SH-SY5Y (cell line): Measurements from ENCODE around the gene GALT.

Experiments
- GATA2 ChIP-seq: IDR thresholded peaks from 2 replicates; pipeline ENCODE4 v1.6.1; 2011; ENCODE audit warnings: mild to moderate bottlenecking, low read depth, low read length
- GATA3 ChIP-seq: IDR thresholded peaks from 2 replicates; pipeline ENCODE4 v1.6.1; 2011; ENCODE audit warnings: low read depth, mild to moderate bottlenecking, low read length, moderate library complexity

DNA sequence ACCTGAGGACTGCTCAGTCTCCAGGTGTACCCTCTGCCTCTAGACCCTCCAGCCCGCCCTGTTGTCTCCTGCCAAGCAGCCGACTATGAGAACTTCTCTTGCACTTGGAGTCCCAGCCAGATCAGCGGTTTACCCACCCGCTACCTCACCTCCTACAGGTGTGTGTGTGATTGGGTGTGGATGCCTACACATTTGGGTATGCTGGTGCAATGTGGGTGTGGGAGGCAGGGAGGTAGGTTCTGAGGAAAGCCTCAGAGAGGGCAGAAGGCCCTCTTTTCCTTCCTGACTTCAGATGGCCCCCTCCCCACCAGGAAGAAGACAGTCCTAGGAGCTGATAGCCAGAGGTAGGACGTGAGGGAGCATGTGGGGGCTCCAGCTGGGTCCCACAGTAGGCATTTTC is 10.5 kb downstream of the GALT start:
- TF ChIP-seq GATA3 (no peak), GATA2 (no peak)
